G401 (cell line): ENCODE results near the gene ZNF236. TPM values are rescaled to one million over a fixed set of nuclear protein-coding genes. Genes with fewer than 3 reads are reported as not detected.
A peak's percentile ranks its signal among the peaks of the same experiment; 100 is the strongest.
"Not testable (repeated sequence)": the region's sequence is repeated elsewhere in the genome, so short reads cannot be mapped to it uniquely, and the experiment has no call there.

Experiments used
- DNase-seq: peaks from one replicate; pipeline ENCODE4 v3.0.0-alpha.2; 2015; ENCODE audit warnings: low spot score
- in situ Hi-C: cut with HindIII; loops from 2 replicates; pipeline ENCODE4 v1.10.0; 2016; ENCODE audit warnings: low sequenced_read_pairs, mixed read lengths
- total RNA-seq: library from RNA; depleted of rRNA; stranded (reverse); fragments of >200 nt; shearing (Covaris generic); gene quantifications from 2 replicates; pipeline ENCODE4 v1.2.3, GENCODE V29; 2014

The ZNF236 gene
- total RNA-seq, 1 experiment from 2014 or later, result 4.8 TPM

- in situ Hi-C loops, result no loop called here
- no peak for DNase-seq
Observed at GRCh38 chr18:76979906-76980305, 157.5 kb downstream of the ZNF236 start.

- DNase-seq, result no peak
- in situ Hi-C loops, result no loop called here
Observed at GRCh38 chr18:76980663-76981395, 158.5 kb downstream of the ZNF236 start.

- no peak for DNase-seq
- in situ Hi-C loops, result no loop called here
Observed at GRCh38 chr18:76981396-76981968, 159.1 kb downstream of the ZNF236 start.

- in situ Hi-C loops, result no loop called here
- no peak for DNase-seq
Observed at GRCh38 chr18:76982038-76982437, 159.7 kb downstream of the ZNF236 start.

GRCh38 chr18:76982841-76983583, 160.7 kb downstream of the ZNF236 start:
- in situ Hi-C loops, result no loop called here
- DNase-seq, result peak; percentile 73

- in situ Hi-C loops, result no loop called here
- no peak for DNase-seq
Observed at GRCh38 chr18:76983613-76984051, 161.3 kb downstream of the ZNF236 start.

- in situ Hi-C loops, result no loop called here
Observed at GRCh38 chr18:76984193-76985155, 162.1 kb downstream of the ZNF236 start.

GRCh38 chr18:76985156-76985950, 163.0 kb downstream of the ZNF236 start:
- no peak for DNase-seq
- in situ Hi-C loops, result no loop called here

More at GRCh38 chr18:76984193-76985155, 162.1 kb downstream of the ZNF236 start:
- no peak for DNase-seq

GRCh38 chr18:76985951-76986236, 163.5 kb downstream of the ZNF236 start:
- DNase-seq, result no peak
- in situ Hi-C loops, result no loop called here

GRCh38 chr18:76986406-76986805, 164.0 kb downstream of the ZNF236 start:
- no peak for DNase-seq

GRCh38 chr18:76988031-76988826, 165.9 kb downstream of the ZNF236 start:
- in situ Hi-C loops, result no loop called here
- DNase-seq, result no peak

More at GRCh38 chr18:76986406-76986805, 164.0 kb downstream of the ZNF236 start:
- in situ Hi-C loops, result no loop called here

- in situ Hi-C loops, result no loop called here
- no peak for DNase-seq
Observed at GRCh38 chr18:76988827-76989646, 166.7 kb downstream of the ZNF236 start.

- no peak for DNase-seq
- in situ Hi-C loops, result no loop called here
Observed at GRCh38 chr18:76989647-76990190, 167.4 kb downstream of the ZNF236 start.

- DNase-seq, in situ Hi-C loops: not testable (repeated sequence)
Observed at GRCh38 chr18:76990343-76991020, 168.1 kb downstream of the ZNF236 start.

- in situ Hi-C loops, result no loop called here
- DNase-seq, result no peak
Observed at GRCh38 chr18:76991021-76991688, 168.8 kb downstream of the ZNF236 start.
